Smooth muscle cell of the pulmonary artery (primary cell): ENCODE results near the gene FIG4. TPM values are rescaled to one million over a fixed set of nuclear protein-coding genes. Genes with fewer than 3 reads are reported as not detected.

ENCODE experiments used
- total RNA-seq: library from RNA; depleted of rRNA; stranded (reverse); fragments of >200 nt; gene quantifications from 2 replicates; pipeline ENCODE4 v1.2.3, GENCODE V29; 2014

The FIG4 gene
- total RNA-seq = 19.9 and 25.9 TPM in 2 replicates

DNA sequence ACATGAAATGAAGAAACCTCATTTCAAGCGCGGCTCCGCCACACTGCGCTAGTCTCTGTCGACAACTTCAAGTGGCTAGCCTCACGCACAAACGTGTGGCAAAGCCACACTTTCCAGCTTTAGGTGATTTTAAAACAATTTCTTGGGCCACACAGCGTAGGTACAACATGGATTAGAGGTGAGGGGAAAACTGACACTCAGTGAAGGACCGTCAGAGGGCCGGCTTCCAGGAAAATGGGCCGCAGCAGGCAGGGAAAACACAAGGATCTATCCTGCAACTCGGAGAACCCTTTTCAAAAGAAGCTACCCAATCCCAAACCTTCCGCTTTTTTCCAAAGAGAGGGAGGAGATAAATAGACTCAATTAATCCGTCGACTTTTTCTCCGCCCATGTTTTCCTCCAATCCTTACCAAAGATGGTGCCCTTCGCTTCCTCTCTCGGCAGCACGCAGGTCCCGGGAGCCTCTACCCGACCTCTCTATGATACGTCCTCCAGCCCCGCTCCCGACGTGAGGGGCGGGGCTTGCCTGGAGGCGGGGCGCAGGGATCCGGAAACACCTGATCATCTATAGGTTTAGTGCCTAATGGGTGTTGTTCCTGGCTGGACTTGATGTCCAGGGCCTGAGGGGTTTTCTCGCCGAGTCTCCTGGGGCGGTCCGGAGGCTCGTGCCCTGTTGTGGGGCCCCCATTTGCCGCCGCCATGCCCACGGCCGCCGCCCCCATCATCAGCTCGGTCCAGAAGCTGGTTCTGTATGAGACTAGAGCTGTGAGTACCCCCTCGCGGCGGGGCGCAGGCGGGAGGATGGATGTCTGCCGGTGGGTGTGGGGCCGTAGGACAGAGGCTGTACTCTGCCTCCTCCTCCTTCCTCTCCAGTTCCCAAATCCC is at the start of gene FIG4, which contains the start of gene AK9:
Gene FIG4 (plus strand): TSS at position 560 of the 885 bp plus-strand sequence. CDS start 140 bp downstream, at position 700.
Gene AK9 (minus strand): TSS at position 466 of the 885 bp plus-strand sequence. CDS start 15,457 bp downstream, outside the sequence.

Other genes starting within 250 kb of the FIG4 start
- 50.4 and 71.4 TPM in 2 replicates for gene MICAL1, start 235.5 kb upstream of the FIG4 start, total RNA-seq
- gene ZBTB24, start 208.1 kb upstream of the FIG4 start, total RNA-seq = 6.1 and 6.6 TPM in 2 replicates
- 2.9 and 5.0 TPM in 2 replicates for gene AK9, start 94 bp upstream of the FIG4 start, total RNA-seq